AG04449 (cell line): ENCODE data around the gene KCNJ1.

Experiments
- CTCF ChIA-PET: fragments of 350-600 bp; formaldehyde crosslinking; extraction: SDS; loops from one replicate; lab custom pipeline; 2021; ENCODE audit warnings: antibody characterized with exemption; lab: Yijun Ruan, JAX
- POLR2A ChIA-PET: fragments of 400-600, 350-600 bp; formaldehyde crosslinking; extraction: SDS; loops from one replicate; lab custom pipeline; 2020; ENCODE audit warnings: antibody characterized with exemption, inconsistent platforms; lab: Yijun Ruan, JAX
- DNase-seq: peaks from one replicate; pipeline ENCODE4 v3.0.0-alpha.2; 2010; ENCODE audit warnings: low read depth, low spot score
- H3K4me3 ChIP-seq: 2 replicates; pipeline ENCODE4 v1.5.1; 2011; ENCODE audit warnings: low read depth, mild to moderate bottlenecking, control low read depth, low read length
- CTCF ChIP-seq: IDR thresholded peaks from one replicate; pipeline ENCODE4 v1.5.1; 2011; ENCODE audit warnings: mild to moderate bottlenecking, moderate library complexity, low read length, control low read depth, inconsistent platforms; ENCODE audit not compliant: insufficient read depth; ENCODE audit errors: missing control alignments

KCNJ1 gene

GRCh38 chr11:128892866-128893565 is 25.9 kb upstream of the KCNJ1 start:
- CTCF ChIA-PET, result interaction anchor here (0.8 to 11.5 kb wide), 7 partner anchors 8 to 735 kb away, joined by 3 to 488 read pairs (median 12); no protein-coding TSS in a partner anchor
- POLR2A ChIA-PET, result interaction anchor here (0.6 kb wide), 1 partner anchor 10 kb away, joined by 3 read pairs; no protein-coding TSS in a partner anchor
- no peak for DNase-seq
- H3K4me3 ChIP-seq, result no peak overlapping the region
- TF ChIP-seq CTCF, result no peak

GRCh38 chr11:128891913-128892398 is 24.9 kb upstream of the KCNJ1 start:
- ChIA-PET POLR2A (interaction anchor here (0.6 kb wide), 1 partner anchor 11 kb away, joined by 3 read pairs; no protein-coding TSS in a partner anchor), CTCF (interaction anchor here (1.4 to 11.5 kb wide), 8 partner anchors 7 to 734 kb away, joined by 3 to 488 read pairs (median 12); no protein-coding TSS in a partner anchor)
- no peak overlapping the region for H3K4me3 ChIP-seq
- TF ChIP-seq CTCF, result no peak
- DNase-seq, result no peak

- TF ChIP-seq CTCF, result no peak
- CTCF ChIA-PET, result interaction anchor here (1.0 to 11.5 kb wide), 7 partner anchors 6 to 733 kb away, joined by 3 to 488 read pairs (median 13); no protein-coding TSS in a partner anchor
- peak within 1 kb of the TSS; percentile 50 for H3K4me3 ChIP-seq
- POLR2A ChIA-PET, result no interaction called here
- DNase-seq, result no peak
These were observed 23.7 kb upstream of the KCNJ1 start, which contains the start of gene KCNJ5 for GRCh38 chr11:128890543-128891368. KCNJ5 (plus strand) TSS chr11:128891356; CDS start chr11:128911274, 19,918 bp downstream.

GRCh38 chr11:128890216-128890542 is 23.1 kb upstream of the KCNJ1 start:
- POLR2A ChIA-PET, result no interaction called here
- TF ChIP-seq CTCF, result no peak
- CTCF ChIA-PET, result interaction anchor here (1.0 to 11.5 kb wide), 4 partner anchors 9 to 732 kb away, joined by 3 to 488 read pairs (median 10); no protein-coding TSS in a partner anchor
- H3K4me3 ChIP-seq, result peak overlapping the region; percentile 50
- no peak for DNase-seq

GRCh38 chr11:128889657-128890213 is 22.6 kb upstream of the KCNJ1 start:
- ChIA-PET POLR2A (no interaction called here), CTCF (interaction anchor here (1.0 to 11.5 kb wide), 5 partner anchors 8 to 732 kb away, joined by 3 to 488 read pairs (median 13); no protein-coding TSS in a partner anchor)
- TF ChIP-seq CTCF, result no peak
- H3K4me3 ChIP-seq, result no peak overlapping the region
- DNase-seq, result no peak
